Esophagus (tissue), 2 donors: ENCODE data around the gene DOCK1. TPM values are rescaled to one million over a fixed set of nuclear protein-coding genes. Genes with fewer than 3 reads are reported as not detected.
"Not testable (repeated sequence)": the region's sequence is repeated elsewhere in the genome, so short reads cannot be mapped to it uniquely, and the experiment has no call there.

Source experiments
- H3K27ac ChIP-seq, 2 donors: one replicate each; pipeline ENCODE4 v1.5.1; 2013; ENCODE audit warnings: low read depth in 2 of 2, mild to moderate bottlenecking in 2 of 2, inconsistent platforms in 1 of 2, low read length in 1 of 2, moderate library complexity in 1 of 2
- H3K27me3 ChIP-seq, 2 donors: one replicate each; pipeline ENCODE4 v1.6.1; 2013; ENCODE audit warnings: low read length in 2 of 2, control low read depth in 1 of 2, mild to moderate bottlenecking in 1 of 2; ENCODE audit not compliant: insufficient read depth in 2 of 2, control insufficient read depth in 1 of 2
- H3K36me3 ChIP-seq, 2 donors: one replicate each; pipeline ENCODE4 v1.6.1; 2013; ENCODE audit warnings: low read length in 1 of 2; ENCODE audit not compliant: control insufficient read depth in 2 of 2, insufficient read depth in 2 of 2
- H3K4me1 ChIP-seq, 2 donors: one replicate each; pipeline ENCODE4 v1.6.1; 2013; ENCODE audit warnings: low read length in 1 of 2; ENCODE audit not compliant: control insufficient read depth in 2 of 2, insufficient read depth in 2 of 2
- H3K4me3 ChIP-seq, 2 donors: one replicate each; pipeline ENCODE4 v1.5.1; 2013; ENCODE audit warnings: low read length in 2 of 2, mild to moderate bottlenecking in 2 of 2, low read depth in 1 of 2, moderate library complexity in 1 of 2
- H3K9me3 ChIP-seq, 2 donors: one replicate each; pipeline ENCODE4 v1.6.1; 2013; ENCODE audit warnings: mild to moderate bottlenecking in 2 of 2, low read depth in 1 of 2, low read length in 1 of 2, moderate library complexity in 1 of 2; ENCODE audit not compliant: control insufficient read depth in 2 of 2, insufficient read depth in 1 of 2
- WGBS, 2 donors: extraction: QIAGEN DNeasy Blood & Tissue Kit; methylation state at CpG; one replicate each; pipeline ENCODE4 v1.1.7; 2013; 5-methylcytosine and 5-hydroxymethylcytosine counted together
- polyA plus RNA-seq, 2 donors: library from polyadenylated mRNA; stranded (reverse); fragments of 200-250 nt; gene quantifications; one replicate each; pipeline ENCODE4 v1.2.3, GENCODE V29; 2013
- donor health status: healthy with polysubstance abuse.
- donor health status: Bipolar disorder and iron deficiency.

The DOCK1 gene
- polyA plus RNA-seq, 2 donors: 11.4 to 17.5 TPM

GRCh38 chr10:126880926-126881325 lies 24.3 kb upstream of the DOCK1 start:
- WGBS, 2 donors: 72 to 90% methylated on average over 5 of the region's 5 CpGs
- H3K27ac ChIP-seq: no peak overlapping the region

GRCh38 chr10:126882055-126882454 lies 23.2 kb upstream of the DOCK1 start:
- H3K9me3 ChIP-seq, H3K4me1 ChIP-seq, H3K27ac ChIP-seq, H3K27me3 ChIP-seq, H3K36me3 ChIP-seq: not testable (repeated sequence)
- peak overlapping the region in 1 of 2 donors; percentile 7 for H3K4me3 ChIP-seq
- 9 to 22% methylated on average over 16 of the region's 16 CpGs for WGBS, 2 donors

More at GRCh38 chr10:126880926-126881325, 24.3 kb upstream of the DOCK1 start:
- no peaks in the 10 kb centered on the region for H3K36me3 ChIP-seq
- H3K4me1 ChIP-seq: no peaks in the 10 kb centered on the region
- H3K27me3 ChIP-seq: no peaks in the 10 kb centered on the region
- no peaks in the 10 kb centered on the region for H3K9me3 ChIP-seq
- no peak overlapping the region for H3K4me3 ChIP-seq

- H3K4me1 ChIP-seq, H3K4me3 ChIP-seq, H3K36me3 ChIP-seq, H3K27ac ChIP-seq, H3K27me3 ChIP-seq, H3K9me3 ChIP-seq: not testable (repeated sequence)
- 40% methylated on average over 1 of the region's 1 CpG for WGBS, 2 donors
Measured at GRCh38 chr10:126888436-126888835, 16.8 kb upstream of the DOCK1 start.

GRCh38 chr10:126889421-126889820 lies 15.8 kb upstream of the DOCK1 start:
- no peaks in the 10 kb centered on the region for H3K27me3 ChIP-seq
- 42 to 45% methylated on average over 1 of the region's 1 CpG for WGBS, 2 donors

GRCh38 chr10:126890797-126891196 lies 14.4 kb upstream of the DOCK1 start:
- 88 to 93% methylated on average over 5 of the region's 5 CpGs for WGBS, 2 donors
- not testable (repeated sequence) for H3K4me1 ChIP-seq, H3K27me3 ChIP-seq, H3K9me3 ChIP-seq, H3K4me3 ChIP-seq, H3K27ac ChIP-seq, H3K36me3 ChIP-seq

More at GRCh38 chr10:126889421-126889820, 15.8 kb upstream of the DOCK1 start:
- Histone ChIP-seq H3K9me3 (no peaks in the 10 kb centered on the region), H3K4me3 (no peak overlapping the region), H3K36me3 (no peaks in the 10 kb centered on the region), H3K4me1 (peaks cover 0 to 5% of the 10 kb centered on the region in 2 donors), H3K27ac (no peak overlapping the region)

GRCh38 chr10:126892226-126893175 lies 12.7 kb upstream of the DOCK1 start:
- Histone ChIP-seq H3K9me3 (peaks cover 0 to 1% of the 10 kb centered on the region in 2 donors), H3K27ac (no peak overlapping the region), H3K4me3 (no peak overlapping the region), H3K27me3 (no peaks in the 10 kb centered on the region), H3K4me1 (peaks cover 0 to 5% of the 10 kb centered on the region in 2 donors), H3K36me3 (no peaks in the 10 kb centered on the region)
- 69 to 72% methylated on average over 16 of the region's 16 CpGs for WGBS, 2 donors

- Histone ChIP-seq H3K9me3 (peaks cover 0 to 1% of the 10 kb centered on the region in 2 donors), H3K36me3 (no peaks in the 10 kb centered on the region), H3K27ac (no peak overlapping the region), H3K4me1 (peaks cover 0 to 5% of the 10 kb centered on the region in 2 donors), H3K27me3 (no peaks in the 10 kb centered on the region), H3K4me3 (no peak overlapping the region)
- WGBS, 2 donors: 87 to 89% methylated on average over 9 of the region's 9 CpGs
Measured at GRCh38 chr10:126893206-126893605, 12.0 kb upstream of the DOCK1 start.

GRCh38 chr10:126893841-126894240 lies 11.4 kb upstream of the DOCK1 start:
- H3K27ac ChIP-seq: no peak overlapping the region
- H3K4me3 ChIP-seq: no peak overlapping the region
- H3K36me3 ChIP-seq: no peaks in the 10 kb centered on the region
- no peaks in the 10 kb centered on the region for H3K27me3 ChIP-seq
- peaks cover 0 to 3% of the 10 kb centered on the region in 2 donors for H3K9me3 ChIP-seq
- 86 to 87% methylated on average over 8 of the region's 8 CpGs for WGBS, 2 donors
- H3K4me1 ChIP-seq: peaks cover 0 to 5% of the 10 kb centered on the region in 2 donors

GRCh38 chr10:126895214-126895781 lies 9.9 kb upstream of the DOCK1 start:
- H3K36me3 ChIP-seq: no peaks in the 10 kb centered on the region
- no peaks in the 10 kb centered on the region for H3K27me3 ChIP-seq
- no peaks in the 10 kb centered on the region for H3K4me1 ChIP-seq
- peaks cover 0 to 5% of the 10 kb centered on the region in 2 donors for H3K9me3 ChIP-seq
- H3K27ac ChIP-seq: no peak overlapping the region
- H3K4me3 ChIP-seq: no peak overlapping the region
- 75 to 76% methylated on average over 9 of the region's 9 CpGs for WGBS, 2 donors
